GM21717 (cell line): ENCODE data around the gene NADK2.
A peak's percentile ranks its signal among the peaks of the same experiment; 100 is the strongest.
"Not testable (repeated sequence)": the region's sequence is repeated elsewhere in the genome, so short reads cannot be mapped to it uniquely, and the experiment has no call there.

Source experiments
- ATAC-seq: cut with Tn5 transposase; IDR thresholded peaks from one replicate; pipeline ENCODE4 v1.9.1; 2021; ENCODE audit warnings: mild to moderate bottlenecking, moderate library complexity; ENCODE audit not compliant: unreplicated experiment

Gene NADK2

GRCh38 chr5:36241631-36242533 is at the start of gene NADK2:
TSS of gene NADK2 (minus strand) at chr5:36241925. CDS start at chr5:36241798, 127 bp downstream.
- peak; percentile 91 for ATAC-seq

GRCh38 chr5:36285837-36286615 is 44.3 kb upstream of the NADK2 start:
- no peak for ATAC-seq

GRCh38 chr5:36283775-36284174 is 42.0 kb upstream of the NADK2 start:
- ATAC-seq, result not testable (repeated sequence)

- ATAC-seq, result no peak
Observed at GRCh38 chr5:36281626-36282025, 39.9 kb upstream of the NADK2 start.

- no peak for ATAC-seq
Observed at GRCh38 chr5:36279054-36279698, 37.5 kb upstream of the NADK2 start.

GRCh38 chr5:36277521-36278176 is 35.9 kb upstream of the NADK2 start:
- no peak for ATAC-seq

GRCh38 chr5:36276864-36277263 is 35.1 kb upstream of the NADK2 start:
- no peak for ATAC-seq

GRCh38 chr5:36273809-36274526 is 32.2 kb upstream of the NADK2 start:
- no peak for ATAC-seq

- ATAC-seq, result no peak
Observed at GRCh38 chr5:36272136-36272690, 30.5 kb upstream of the NADK2 start.

GRCh38 chr5:36270876-36271575 is 29.3 kb upstream of the NADK2 start:
- ATAC-seq, result no peak

GRCh38 chr5:36270175-36270574 is 28.4 kb upstream of the NADK2 start:
- ATAC-seq, result no peak

GRCh38 chr5:36269478-36269877 is 27.8 kb upstream of the NADK2 start:
- ATAC-seq, result no peak

GRCh38 chr5:36267905-36268304 is 26.2 kb upstream of the NADK2 start:
- ATAC-seq, result no peak

- ATAC-seq, result no peak
Observed at GRCh38 chr5:36264202-36264760, 22.6 kb upstream of the NADK2 start.

- no peak for ATAC-seq
Observed at GRCh38 chr5:36261186-36261585, 19.5 kb upstream of the NADK2 start.

GRCh38 chr5:36253575-36253974 is 11.8 kb upstream of the NADK2 start:
- ATAC-seq, result no peak

- no peak for ATAC-seq
Observed at GRCh38 chr5:36252722-36253365, 11.1 kb upstream of the NADK2 start.

- ATAC-seq, result no peak
Observed at GRCh38 chr5:36251218-36251617, 9.5 kb upstream of the NADK2 start.

GRCh38 chr5:36250427-36250826 is 8.7 kb upstream of the NADK2 start:
- no peak for ATAC-seq
